HepG2 (cell line): ENCODE data around the gene NDE1. TPM values are rescaled to one million over a fixed set of nuclear protein-coding genes. Genes with fewer than 3 reads are reported as not detected.

ENCODE experiments used
- ATF7-NPFF ChIP-seq: sonication (generic); formaldehyde crosslinking; IDR thresholded peaks from 2 replicates; pipeline ENCODE4 v1.8.1; 2023; ENCODE audit warnings: mild to moderate bottlenecking, low read depth, missing genetic modification reagents, moderate library complexity
- BRD4 ChIP-seq: sonication (generic); formaldehyde crosslinking; IDR thresholded peaks from 2 replicates; pipeline ENCODE4 v1.4.0; 2020; ENCODE audit warnings: missing genetic modification reagents
- CAMTA2 ChIP-seq: sonication (generic); formaldehyde crosslinking; IDR thresholded peaks from 2 replicates; pipeline ENCODE4 v1.4.0; 2020; ENCODE audit warnings: mild to moderate bottlenecking, missing genetic modification reagents, borderline replicate concordance
- FOXO1 ChIP-seq: sonication (generic); formaldehyde crosslinking; IDR thresholded peaks from 2 replicates; pipeline ENCODE4 v1.4.0; 2020; ENCODE audit warnings: missing genetic modification reagents
- HNF4A ChIP-seq: sonication (generic); formaldehyde crosslinking; IDR thresholded peaks from 2 replicates; pipeline ENCODE4 v1.4.0; 2020; ENCODE audit warnings: missing genetic modification reagents
- JDP2 ChIP-seq: sonication (generic); formaldehyde crosslinking; IDR thresholded peaks from 2 replicates; pipeline ENCODE4 v1.8.1; 2022; ENCODE audit warnings: missing genetic modification reagents, borderline replicate concordance
- MAF1 ChIP-seq: sonication (generic); formaldehyde crosslinking; IDR thresholded peaks from 2 replicates; pipeline ENCODE4 v1.5.0; 2020; ENCODE audit warnings: missing genetic modification reagents, borderline replicate concordance
- MEIS1 ChIP-seq: sonication (generic); formaldehyde crosslinking; IDR thresholded peaks from 2 replicates; pipeline ENCODE4 v1.9.0; 2021; ENCODE audit warnings: mild to moderate bottlenecking, missing genetic modification reagents, moderate library complexity, borderline replicate concordance
- PHF5A ChIP-seq: IDR thresholded peaks from one replicate; pipeline ENCODE4 v1.6.1; 2018; ENCODE audit warnings: low read depth, missing genetic modification reagents; ENCODE audit not compliant: unreplicated experiment
- RARG ChIP-seq: sonication (generic); formaldehyde crosslinking; IDR thresholded peaks from 2 replicates; pipeline ENCODE4 v1.4.0; 2020; ENCODE audit warnings: low read depth, mild to moderate bottlenecking, missing genetic modification reagents
- RBAK ChIP-seq: sonication (generic); formaldehyde crosslinking; IDR thresholded peaks from 2 replicates; pipeline ENCODE4 v1.5.1; 2020; ENCODE audit warnings: mild to moderate bottlenecking, missing genetic modification reagents
- SMARCE1 ChIP-seq: fragments of 450-650 bp; IDR thresholded peaks from 2 replicates; pipeline ENCODE4 v1.6.1; 2017; ENCODE audit warnings: borderline replicate concordance
- SNAPC2 ChIP-seq: sonication (generic); formaldehyde crosslinking; IDR thresholded peaks from 2 replicates; pipeline ENCODE4 v1.8.1; 2022; ENCODE audit warnings: mild to moderate bottlenecking, missing genetic modification reagents
- SYNCRIP ChIP-seq: fragments of 200-400 bp; formaldehyde crosslinking; IDR thresholded peaks from 2 replicates; pipeline ENCODE4 v1.6.1; 2018; ENCODE audit warnings: mild to moderate bottlenecking, low read depth, low read length; ENCODE audit not compliant: insufficient read depth
- TAF1 ChIP-seq: sonication (generic); formaldehyde crosslinking; IDR thresholded peaks from 2 replicates; pipeline ENCODE4 v1.4.0; 2020; ENCODE audit warnings: missing genetic modification reagents
- TEAD3 ChIP-seq: optimal IDR thresholded peaks from 2 replicates; pipeline ENCODE3; 2016; ENCODE audit warnings: borderline replicate concordance
- U2AF2 ChIP-seq: fragments of 200-400 bp; formaldehyde crosslinking; IDR thresholded peaks from 2 replicates; pipeline ENCODE4 v1.6.1; 2017; ENCODE audit warnings: low read depth, mild to moderate bottlenecking, low read length
- UBTF ChIP-seq: sonication (generic); formaldehyde crosslinking; IDR thresholded peaks from 2 replicates; pipeline ENCODE4 v1.4.0; 2020; ENCODE audit warnings: mild to moderate bottlenecking, missing genetic modification reagents
- ZNF232 ChIP-seq: sonication (generic); formaldehyde crosslinking; IDR thresholded peaks from 2 replicates; pipeline ENCODE4 v1.4.0; 2020; ENCODE audit warnings: missing genetic modification reagents, borderline replicate concordance
- ZNF264 ChIP-seq: sonication (generic); formaldehyde crosslinking; IDR thresholded peaks from 2 replicates; pipeline ENCODE4 v1.4.0; 2020; ENCODE audit warnings: missing genetic modification reagents
- ZNF44 ChIP-seq: sonication (generic); formaldehyde crosslinking; IDR thresholded peaks from 2 replicates; pipeline ENCODE4 v1.5.1; 2020; ENCODE audit warnings: mild to moderate bottlenecking, missing genetic modification reagents
- ZNF619 ChIP-seq: sonication (generic); formaldehyde crosslinking; IDR thresholded peaks from 2 replicates; pipeline ENCODE4 v1.4.0; 2020; ENCODE audit warnings: mild to moderate bottlenecking, missing genetic modification reagents
- ZNF768 ChIP-seq: sonication (generic); formaldehyde crosslinking; IDR thresholded peaks from 2 replicates; pipeline ENCODE4 v1.4.0; 2020; ENCODE audit warnings: missing genetic modification reagents
- ZNF772 ChIP-seq: sonication (generic); formaldehyde crosslinking; IDR thresholded peaks from 2 replicates; pipeline ENCODE4 v1.5.0; 2020; ENCODE audit warnings: mild to moderate bottlenecking, missing genetic modification reagents
- ZSCAN21 ChIP-seq: sonication (generic); formaldehyde crosslinking; IDR thresholded peaks from 2 replicates; pipeline ENCODE4 v1.8.0; 2022; ENCODE audit warnings: mild to moderate bottlenecking, missing genetic modification reagents, moderate library complexity, borderline replicate concordance
- polyA plus RNA-seq, 8 experiments: library from polyadenylated mRNA; depleted of rRNA in 3 of 8; stranded (reverse) in 7 of 8; unstranded in 1 of 8; fragments of >200 nt; fragmentation: Illumina TruSeq in 4 of 8; extraction: Trizol in 4 of 8; gene quantifications; 2 replicates each; pipeline versions ENCODE4 v1.2.1 to v1.2.3, GENCODE V29; 2011 to 2016; ENCODE audit warnings: low read depth in 4 of 8, missing spikeins in 1 of 8, mixed read lengths in 1 of 8; ENCODE audit not compliant: insufficient read depth in 1 of 8
- total RNA-seq, 5 experiments: library from RNA; depleted of rRNA; stranded (reverse); fragments of >200 nt; fragmentation: Illumina TruSeq; extraction: Trizol; gene quantifications; 2 replicates each; pipeline ENCODE4 v1.2.3, GENCODE V29; 2016; ENCODE audit warnings: low read depth in 1 of 5
- TF ChIP-seq, protein P1 (sequence below): sonication (generic); formaldehyde crosslinking; IDR thresholded peaks from 2 replicates; pipeline ENCODE4 v1.8.1; 2023; ENCODE audit warnings: mild to moderate bottlenecking, missing genetic modification reagents
- TF ChIP-seq, protein P2 (sequence below): sonication (generic); formaldehyde crosslinking; IDR thresholded peaks from 2 replicates; pipeline ENCODE4 v1.4.0; 2020; ENCODE audit warnings: missing genetic modification reagents

The NDE1 gene
- total and polyA plus RNA-seq, 2 of the 13 experiments (the other 11 are each of a cell fraction or from before 2014, with no cell fraction given) = 40.9 to 72.5 TPM

DNA sequence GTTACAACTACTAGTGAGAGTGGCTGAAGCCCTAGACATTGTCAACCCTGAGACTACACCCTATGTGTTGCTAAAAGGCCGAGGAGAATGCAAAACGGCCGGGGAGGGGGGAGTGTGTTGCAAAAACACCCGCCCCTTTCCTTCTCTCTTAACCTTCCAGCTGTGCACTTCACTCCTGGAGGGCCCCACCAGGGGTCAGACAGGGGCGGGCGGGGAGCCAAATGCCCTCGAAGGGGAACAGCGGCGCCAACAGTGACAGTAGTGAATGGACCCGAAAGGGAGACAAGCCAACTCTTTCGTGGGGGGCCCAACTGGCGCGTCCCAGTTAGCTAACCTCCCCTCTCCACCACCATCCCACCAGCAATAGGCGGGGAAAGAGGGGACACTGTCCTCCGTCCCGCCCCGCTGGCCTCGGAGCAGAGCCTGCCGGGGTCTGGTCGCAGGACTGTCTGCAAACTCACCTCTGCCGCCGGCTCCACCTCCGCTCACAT, 7.4 kb upstream of the NDE1 start (continued):
- TF ChIP-seq PHF5A (CRISPR knock-in tag) = peak; percentile 98
- TF ChIP-seq JDP2 (CRISPR knock-in tag) = no peak
- peak; percentile 58; the same call in 1 of the 2 replicates for TF ChIP-seq UBTF (CRISPR knock-in tag)
- 0 out of 2 replicates have a peak, but pooled peaks have one; percentile 79 for TF ChIP-seq SNAPC2 (CRISPR knock-in tag)
- peak; percentile 93 for TF ChIP-seq ZNF44 (CRISPR knock-in tag)
- 0 out of 2 replicates have a peak, but pooled peaks have one; percentile 4 for TF ChIP-seq CAMTA2 (CRISPR knock-in tag)
- peak; percentile 87; the same call in 1 of the 2 replicates for TF ChIP-seq ZNF772 (CRISPR knock-in tag)
- peak; percentile 70 for TF ChIP-seq TEAD3
- TF ChIP-seq, protein P1, sequence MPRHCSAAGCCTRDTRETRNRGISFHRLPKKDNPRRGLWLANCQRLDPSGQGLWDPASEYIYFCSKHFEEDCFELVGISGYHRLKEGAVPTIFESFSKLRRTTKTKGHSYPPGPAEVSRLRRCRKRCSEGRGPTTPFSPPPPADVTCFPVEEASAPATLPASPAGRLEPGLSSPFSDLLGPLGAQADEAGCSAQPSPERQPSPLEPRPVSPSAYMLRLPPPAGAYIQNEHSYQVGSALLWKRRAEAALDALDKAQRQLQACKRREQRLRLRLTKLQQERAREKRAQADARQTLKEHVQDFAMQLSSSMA (CRISPR knock-in tag) = peak; percentile 77
- TF ChIP-seq MAF1 (CRISPR knock-in tag) = no peak
- 0 out of 2 replicates have a peak, but pooled peaks have one; percentile 61 for TF ChIP-seq RARG (CRISPR knock-in tag)
- peak; percentile 80; the same call in 1 of the 2 replicates for TF ChIP-seq ZSCAN21 (CRISPR knock-in tag)
- 0 out of 2 replicates have a peak, but pooled peaks have one; percentile 41 for TF ChIP-seq ZNF768 (CRISPR knock-in tag)
- no peak for TF ChIP-seq ZNF619
- TF ChIP-seq ZNF264 = peak; percentile 57; the same call in 1 of the 2 replicates
- TF ChIP-seq ATF7-NPFF (CRISPR knock-in tag) = peak; percentile 45; the same call in 1 of the 2 replicates
- TF ChIP-seq RBAK = peak; percentile 39; the same call in 1 of the 2 replicates
- peak; percentile 76; the same call in 1 of the 2 replicates for TF ChIP-seq ZNF232 (CRISPR knock-in tag)
- TF ChIP-seq, protein P2, sequence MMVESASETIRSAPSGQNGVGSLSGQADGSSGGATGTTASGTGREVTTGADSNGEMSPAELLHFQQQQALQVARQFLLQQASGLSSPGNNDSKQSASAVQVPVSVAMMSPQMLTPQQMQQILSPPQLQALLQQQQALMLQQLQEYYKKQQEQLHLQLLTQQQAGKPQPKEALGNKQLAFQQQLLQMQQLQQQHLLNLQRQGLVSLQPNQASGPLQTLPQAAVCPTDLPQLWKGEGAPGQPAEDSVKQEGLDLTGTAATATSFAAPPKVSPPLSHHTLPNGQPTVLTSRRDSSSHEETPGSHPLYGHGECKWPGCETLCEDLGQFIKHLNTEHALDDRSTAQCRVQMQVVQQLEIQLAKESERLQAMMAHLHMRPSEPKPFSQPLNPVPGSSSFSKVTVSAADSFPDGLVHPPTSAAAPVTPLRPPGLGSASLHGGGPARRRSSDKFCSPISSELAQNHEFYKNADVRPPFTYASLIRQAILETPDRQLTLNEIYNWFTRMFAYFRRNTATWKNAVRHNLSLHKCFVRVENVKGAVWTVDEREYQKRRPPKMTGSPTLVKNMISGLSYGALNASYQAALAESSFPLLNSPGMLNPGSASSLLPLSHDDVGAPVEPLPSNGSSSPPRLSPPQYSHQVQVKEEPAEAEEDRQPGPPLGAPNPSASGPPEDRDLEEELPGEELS (CRISPR knock-in tag) = peak; percentile 80
- TF ChIP-seq BRD4 (CRISPR knock-in tag) = peak; percentile 77
- 0 out of 2 replicates have a peak, but pooled peaks have one; percentile 25 for TF ChIP-seq U2AF2
- peak; percentile 71 for TF ChIP-seq HNF4A (CRISPR knock-in tag)
- peak; percentile 71 for TF ChIP-seq FOXO1
- TF ChIP-seq SYNCRIP = no peak
- TF ChIP-seq MEIS1 = peak; percentile 86
- TF ChIP-seq SMARCE1 = no peak
- TF ChIP-seq TAF1 = peak; percentile 83
